HL-60 (cell line): ENCODE measurements around the gene CYSRT1.

Source experiments
- CTCF ChIP-seq: IDR thresholded peaks from one replicate; pipeline ENCODE4 v1.5.1; 2011; ENCODE audit warnings: low read length, control low read depth, inconsistent platforms; ENCODE audit not compliant: insufficient read depth
- POLR2AphosphoS5 ChIP-seq: IDR thresholded peaks from 2 replicates; pipeline ENCODE4 v1.6.1; 2012; ENCODE audit warnings: low read depth
- REST ChIP-seq: IDR thresholded peaks from 2 replicates; pipeline ENCODE4 v1.6.1; 2012; ENCODE audit warnings: low read depth; ENCODE audit not compliant: insufficient replicate concordance
- SPI1 ChIP-seq: IDR thresholded peaks from 2 replicates; pipeline ENCODE4 v1.6.1; 2012; ENCODE audit warnings: low read depth, mild to moderate bottlenecking, borderline replicate concordance

GRCh38 chr9:137236936-137237421 lies 12.0 kb downstream of the CYSRT1 start:
- TF ChIP-seq REST (no peak), CTCF (no peak), SPI1 (no peak), POLR2AphosphoS5 (no peak)
